ENCODE results near the gene SUPT3H. TPM values are rescaled to one million over a fixed set of nuclear protein-coding genes. Genes with fewer than 3 reads are reported as not detected.

Gene SUPT3H
- total RNA-seq, 2 donors from 2014 or later = 5.3 to 6.6 TPM

- no peak overlapping the region for H3K27ac ChIP-seq
- H3K4me3 ChIP-seq = no peak overlapping the region
- H3K27me3 ChIP-seq (replicated peaks; ENCODE audit: insufficient read depth) = no peaks in the 10 kb centered on the region
- DNase-seq (ENCODE audit: low spot score) = no peak
- H3K36me3 ChIP-seq = no peaks in the 10 kb centered on the region
- TF ChIP-seq, protein P1, sequence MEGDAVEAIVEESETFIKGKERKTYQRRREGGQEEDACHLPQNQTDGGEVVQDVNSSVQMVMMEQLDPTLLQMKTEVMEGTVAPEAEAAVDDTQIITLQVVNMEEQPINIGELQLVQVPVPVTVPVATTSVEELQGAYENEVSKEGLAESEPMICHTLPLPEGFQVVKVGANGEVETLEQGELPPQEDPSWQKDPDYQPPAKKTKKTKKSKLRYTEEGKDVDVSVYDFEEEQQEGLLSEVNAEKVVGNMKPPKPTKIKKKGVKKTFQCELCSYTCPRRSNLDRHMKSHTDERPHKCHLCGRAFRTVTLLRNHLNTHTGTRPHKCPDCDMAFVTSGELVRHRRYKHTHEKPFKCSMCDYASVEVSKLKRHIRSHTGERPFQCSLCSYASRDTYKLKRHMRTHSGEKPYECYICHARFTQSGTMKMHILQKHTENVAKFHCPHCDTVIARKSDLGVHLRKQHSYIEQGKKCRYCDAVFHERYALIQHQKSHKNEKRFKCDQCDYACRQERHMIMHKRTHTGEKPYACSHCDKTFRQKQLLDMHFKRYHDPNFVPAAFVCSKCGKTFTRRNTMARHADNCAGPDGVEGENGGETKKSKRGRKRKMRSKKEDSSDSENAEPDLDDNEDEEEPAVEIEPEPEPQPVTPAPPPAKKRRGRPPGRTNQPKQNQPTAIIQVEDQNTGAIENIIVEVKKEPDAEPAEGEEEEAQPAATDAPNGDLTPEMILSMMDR (IDR thresholded peaks at IDR 0.05) = no peak
- H3K9me3 ChIP-seq = no peaks in the 10 kb centered on the region
- peaks cover 0 to 7% of the 10 kb centered on the region in 2 donors for H3K4me1 ChIP-seq (ENCODE audit: control insufficient read depth in 1 of 2, low read depth in 2 of 2)
- no peak for ATAC-seq (ENCODE audit: insufficient number of reproducible peaks, low FRiP score, low read depth)
These were observed 400.8 kb downstream of the SUPT3H start for GRCh38 chr6:44976677-44977641.

- Histone ChIP-seq H3K9me3 (no peaks in the 10 kb centered on the region), H3K27ac (no peak overlapping the region), H3K4me3 (no peak overlapping the region), H3K4me1 (ENCODE audit: control insufficient read depth in 1 of 2, low read depth in 2 of 2) (peaks cover 0 to 7% of the 10 kb centered on the region in 2 donors), H3K36me3 (no peaks in the 10 kb centered on the region), H3K27me3 (replicated peaks; ENCODE audit: insufficient read depth) (no peaks in the 10 kb centered on the region)
- ATAC-seq (ENCODE audit: insufficient number of reproducible peaks, low FRiP score, low read depth) = no peak
- no peak for DNase-seq (ENCODE audit: low spot score)
- TF ChIP-seq, protein P1 (IDR thresholded peaks at IDR 0.05) = no peak
These were observed 403.2 kb downstream of the SUPT3H start for GRCh38 chr6:44974511-44974910.

DNA sequence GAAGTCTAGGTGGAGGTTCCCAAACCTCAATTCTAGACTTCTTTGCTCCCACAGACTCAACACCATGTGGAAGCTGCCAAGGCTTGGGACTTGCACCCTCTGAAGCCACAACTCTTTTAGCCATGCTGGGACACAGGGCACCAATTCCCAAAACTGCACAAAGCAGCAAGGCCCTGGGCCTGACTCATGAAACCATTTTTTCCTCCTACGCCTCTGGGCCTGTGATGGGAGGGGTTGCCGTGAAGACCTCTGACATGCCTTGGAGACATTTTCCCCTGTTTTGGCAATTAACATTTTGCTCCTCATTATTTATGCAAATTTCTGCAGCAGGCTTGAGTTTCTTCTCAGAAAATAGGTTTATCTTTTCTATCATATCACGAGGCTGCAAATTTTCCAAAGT, 405.0 kb downstream of the SUPT3H start:
- no peaks in the 10 kb centered on the region for H3K9me3 ChIP-seq
- H3K36me3 ChIP-seq = no peaks in the 10 kb centered on the region
- H3K27ac ChIP-seq = no peak overlapping the region
- H3K4me1 ChIP-seq (ENCODE audit: control insufficient read depth in 1 of 2, low read depth in 2 of 2) = peaks cover 0 to 7% of the 10 kb centered on the region in 2 donors
- TF ChIP-seq, protein P1 (IDR thresholded peaks at IDR 0.05) = no peak
- ATAC-seq (ENCODE audit: insufficient number of reproducible peaks, low FRiP score, low read depth) (no peak), DNase-seq (ENCODE audit: low spot score) (no peak)
- no peaks in the 10 kb centered on the region for H3K27me3 ChIP-seq (replicated peaks; ENCODE audit: insufficient read depth)
- H3K4me3 ChIP-seq = no peak overlapping the region

DNA sequence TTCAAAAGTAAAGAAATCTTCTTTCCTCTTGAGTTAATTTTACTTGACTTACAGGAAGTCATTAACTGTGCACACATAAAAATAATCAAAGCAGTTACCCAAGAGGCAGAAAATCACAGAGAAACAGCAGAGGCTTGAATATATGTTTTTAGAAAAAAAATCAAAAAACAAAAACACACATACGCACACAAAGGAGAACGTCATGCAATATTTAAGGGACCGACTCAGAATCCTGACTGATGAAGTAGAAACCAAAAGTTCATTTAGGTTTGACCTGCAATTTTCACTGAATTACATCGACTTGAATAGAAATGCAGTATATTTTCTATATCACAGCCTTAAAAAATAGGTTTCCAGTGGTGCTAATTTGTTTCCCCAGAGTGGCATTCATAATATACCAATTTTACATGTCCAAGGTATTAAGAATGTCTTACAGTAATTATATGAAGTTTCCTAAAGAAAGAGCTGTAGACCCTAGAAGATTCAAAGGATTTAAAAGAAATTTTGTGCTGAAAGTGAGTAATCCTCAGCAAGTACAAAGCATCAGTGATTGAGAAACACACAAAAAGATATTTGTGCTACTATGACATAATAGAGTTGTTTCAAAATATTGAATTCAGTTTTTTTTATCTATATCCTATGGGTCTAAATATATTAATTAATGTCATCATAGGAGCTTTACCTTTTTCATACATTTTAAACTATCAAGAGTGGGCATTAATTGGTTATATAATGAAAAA, 408.1 kb downstream of the SUPT3H start:
- ATAC-seq (ENCODE audit: insufficient number of reproducible peaks, low FRiP score, low read depth) (no peak), DNase-seq (ENCODE audit: low spot score) (no peak)
- no peaks in the 10 kb centered on the region for H3K4me1 ChIP-seq (ENCODE audit: control insufficient read depth in 1 of 2, low read depth in 2 of 2)
- no peak overlapping the region for H3K4me3 ChIP-seq
- H3K27me3 ChIP-seq (replicated peaks; ENCODE audit: insufficient read depth) = no peaks in the 10 kb centered on the region
- H3K9me3 ChIP-seq = no peaks in the 10 kb centered on the region
- no peaks in the 10 kb centered on the region for H3K36me3 ChIP-seq
- H3K27ac ChIP-seq = no peak overlapping the region
- TF ChIP-seq, protein P1 (IDR thresholded peaks at IDR 0.05) = no peak

DNA sequence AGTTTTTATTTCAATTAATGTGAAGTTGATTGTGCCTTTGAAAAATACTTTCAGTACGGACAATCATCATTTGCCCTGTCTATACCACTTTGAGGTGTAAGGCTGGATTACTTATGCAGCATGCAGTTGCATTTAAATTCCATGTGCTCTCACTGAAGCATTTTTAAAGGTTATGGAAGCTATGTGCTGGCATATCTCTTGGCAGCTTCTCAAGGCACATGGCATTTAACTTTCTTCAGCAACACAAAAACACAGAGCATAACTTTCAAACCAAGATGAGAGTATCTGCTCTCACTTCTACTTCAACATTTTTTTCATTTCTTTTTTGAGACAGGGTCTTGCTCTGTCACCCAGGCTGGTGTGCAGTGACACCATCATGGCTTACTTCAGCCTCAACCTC, 410.3 kb downstream of the SUPT3H start:
- H3K27ac ChIP-seq = no peak overlapping the region
- no peak for ATAC-seq (ENCODE audit: insufficient number of reproducible peaks, low FRiP score, low read depth)
- no peaks in the 10 kb centered on the region for H3K9me3 ChIP-seq

More for the DNA sequence above, 410.3 kb downstream of the SUPT3H start:
- Histone ChIP-seq H3K27me3 (replicated peaks; ENCODE audit: insufficient read depth) (no peaks in the 10 kb centered on the region), H3K36me3 (no peaks in the 10 kb centered on the region), H3K4me1 (ENCODE audit: control insufficient read depth in 1 of 2, low read depth in 2 of 2) (no peaks in the 10 kb centered on the region), H3K4me3 (no peak overlapping the region)
- DNase-seq (ENCODE audit: low spot score) = no peak
- TF ChIP-seq, protein P1 (IDR thresholded peaks at IDR 0.05) = no peak
